HCT116 (cell line): ENCODE measurements around the gene GPR89B. TPM values are rescaled to one million over a fixed set of nuclear protein-coding genes. Genes with fewer than 3 reads are reported as not detected.
"Not testable (repeated sequence)": the region's sequence is repeated elsewhere in the genome, so short reads cannot be mapped to it uniquely, and the experiment has no call there.

Experiments used
- ATAC-seq: fragments of 200-7000 bp; cut with Tn5 transposase; 2 replicates; pipeline ENCODE4 v1.9.1; 2020; ENCODE audit warnings: mild to moderate bottlenecking, moderate library complexity
- BruUV-seq: library from RNA; stranded (reverse); fragments of 400-500 nt; replicated peaks from 2 replicates; lab custom pipeline; 2021; lab: Mats Ljungman, UMichigan
- CTCF ChIA-PET: fragments of 300-600 bp; sonication (Branson Sonifier 250); formaldehyde crosslinking; loops from one replicate; lab custom pipeline; 2021; ENCODE audit warnings: antibody characterized with exemption; lab: Charles Lee
- POLR2A ChIA-PET: fragments of 300-600, 350-600 bp; sonication (Branson Sonifier 250); formaldehyde crosslinking; loops from one replicate; lab custom pipeline; 2021; ENCODE audit warnings: antibody characterized with exemption; lab: Charles Lee
- RAD21 ChIA-PET, 2 experiments: fragments of 300-600 bp; sonication (Branson Sonifier 250); formaldehyde crosslinking; loops; one replicate each; lab custom pipeline; 2023; ENCODE audit warnings: low total read pairs in 2 of 2; ENCODE audit not compliant: uncharacterized antibody in 2 of 2, unreplicated experiment in 2 of 2, low non-redundant PET in 1 of 2; lab: Charles Lee
- DNase-seq: peaks from one replicate; pipeline ENCODE4 v3.0.0-alpha.2; 2010; ENCODE audit warnings: low read depth, low spot score
- H2AFZ ChIP-seq: fragments of 200-600 bp; shearing (Covaris generic), sonication (generic); 2 replicates; pipeline ENCODE4 v1.6.1; 2017; ENCODE audit warnings: low read depth, mixed run types, mixed read lengths, antibody characterized with exemption, low read length; ENCODE audit not compliant: poor library complexity, severe bottlenecking
- H3K27ac ChIP-seq: 2 replicates; pipeline ENCODE4 v1.5.1; 2012; ENCODE audit warnings: low read depth, low read length
- H3K27me3 ChIP-seq: fragments of 200-600 bp; sonication (generic); 2 replicates; pipeline ENCODE4 v1.6.1; 2016; ENCODE audit warnings: mixed run types, low read length, mixed read lengths; ENCODE audit not compliant: insufficient read depth
- H3K36me3 ChIP-seq, 2 experiments: fragments of 200-500 bp in 1 of 2; fragments of 200-600 bp in 1 of 2; sonication (Bioruptor generic) in 1 of 2; sonication (generic) in 1 of 2; 2 replicates each; pipeline versions ENCODE4 v1.5.1 to v1.6.1; 2014 to 2016; ENCODE audit warnings: low read length in 2 of 2, inconsistent platforms in 1 of 2, mixed read lengths in 1 of 2, mixed run types in 1 of 2; ENCODE audit not compliant: insufficient read depth in 2 of 2, control insufficient read depth in 1 of 2
- H3K4me1 ChIP-seq, 2 experiments: fragments of 200-600 bp in 1 of 2; sonication (generic) in 1 of 2; 2 replicates each; pipeline versions ENCODE4 v1.5.1 to v1.6.1; 2012 to 2017; ENCODE audit warnings: low read length in 2 of 2, inconsistent platforms in 1 of 2, mild to moderate bottlenecking in 1 of 2, mixed read lengths in 1 of 2, mixed run types in 1 of 2, moderate library complexity in 1 of 2; ENCODE audit not compliant: insufficient read depth in 2 of 2, control insufficient read depth in 1 of 2
- H3K4me2 ChIP-seq: fragments of 200-600 bp; sonication (generic); 2 replicates; pipeline ENCODE4 v1.6.1; 2017; ENCODE audit warnings: mixed run types, low read length, mixed read lengths
- H3K4me3 ChIP-seq, 2 experiments: fragments of 200-600 bp in 1 of 2; sonication (generic) in 1 of 2; replicated peaks in 1 of 2; 2 replicates each; pipeline ENCODE4 v1.5.1; 2011 to 2016; ENCODE audit warnings: low read length in 2 of 2, control low read depth in 1 of 2, low read depth in 1 of 2, mild to moderate bottlenecking in 1 of 2, mixed read lengths in 1 of 2, mixed run types in 1 of 2
- H3K79me2 ChIP-seq: fragments of 200-600 bp; sonication (generic); 2 replicates; pipeline ENCODE4 v1.6.1; 2017; ENCODE audit warnings: mild to moderate bottlenecking, mixed run types, low read length, moderate library complexity, mixed read lengths; ENCODE audit not compliant: insufficient read depth
- H3K9ac ChIP-seq: fragments of 200-600 bp; sonication (generic); 2 replicates; pipeline ENCODE4 v1.6.1; 2016; ENCODE audit warnings: low read length, mixed read lengths
- H3K9me2 ChIP-seq: fragments of 200-600 bp; sonication (generic), shearing (Covaris generic); 2 replicates; pipeline ENCODE4 v1.6.1; 2017; ENCODE audit warnings: mixed run types, mild to moderate bottlenecking, moderate library complexity; ENCODE audit not compliant: insufficient read depth
- H3K9me3 ChIP-seq, 2 experiments: fragments of 200-500 bp in 1 of 2; fragments of 200-600 bp in 1 of 2; sonication (Bioruptor generic) in 1 of 2; sonication (generic) in 1 of 2; 2 replicates each; pipeline ENCODE4 v1.6.1; 2014 to 2017; ENCODE audit warnings: low read length in 2 of 2, mixed read lengths in 2 of 2, inconsistent platforms in 1 of 2, low read depth in 1 of 2, mild to moderate bottlenecking in 1 of 2, mixed run types in 1 of 2, moderate library complexity in 1 of 2; ENCODE audit not compliant: control insufficient read depth in 1 of 2, insufficient read depth in 1 of 2
- H4K20me1 ChIP-seq: fragments of 200-600 bp; sonication (generic), shearing (Covaris generic); 2 replicates; pipeline ENCODE4 v1.6.1; 2017; ENCODE audit warnings: mixed run types, mild to moderate bottlenecking, moderate library complexity; ENCODE audit not compliant: insufficient read depth
- intact Hi-C: fragments of 100-400 bp; cut with micrococcal nuclease; formaldehyde crosslinking; loops from 2 replicates; pipeline ENCODE4 v1.10.0; 2022
- total RNA-seq: library from RNA; stranded (reverse); gene quantifications from one replicate; pipeline ENCODE4 v1.2.1, GENCODE V29; 2021; ENCODE audit not compliant: unreplicated experiment

GPR89B gene
- total RNA-seq, 1 experiment from 2014 or later: 11.0 TPM

GRCh38 chr1:147993825-147994615 is 65.8 kb downstream of the GPR89B start:
- CTCF ChIA-PET, BruUV-seq, H3K27me3 ChIP-seq, H3K27ac ChIP-seq, H3K4me1 ChIP-seq, RAD21 ChIA-PET, intact Hi-C loops, H3K9ac ChIP-seq, H3K9me3 ChIP-seq, H4K20me1 ChIP-seq, H2AFZ ChIP-seq, H3K4me2 ChIP-seq, H3K9me2 ChIP-seq, H3K79me2 ChIP-seq, ATAC-seq, POLR2A ChIA-PET, DNase-seq, H3K36me3 ChIP-seq, H3K4me3 ChIP-seq: not testable (repeated sequence)

- BruUV-seq, CTCF ChIA-PET, H3K9me3 ChIP-seq, H3K27me3 ChIP-seq, H3K9me2 ChIP-seq, H3K79me2 ChIP-seq, H3K4me3 ChIP-seq, DNase-seq, H4K20me1 ChIP-seq, intact Hi-C loops, H3K4me1 ChIP-seq, H3K9ac ChIP-seq, H3K36me3 ChIP-seq, ATAC-seq, H2AFZ ChIP-seq, POLR2A ChIA-PET, RAD21 ChIA-PET, H3K4me2 ChIP-seq, H3K27ac ChIP-seq: not testable (repeated sequence)
Measured at GRCh38 chr1:147996088-147996487, 67.9 kb downstream of the GPR89B start.

GRCh38 chr1:148007724-148008123 is 79.5 kb downstream of the GPR89B start:
- POLR2A ChIA-PET, DNase-seq, H3K79me2 ChIP-seq, ATAC-seq, BruUV-seq, H3K4me1 ChIP-seq, H3K36me3 ChIP-seq, H2AFZ ChIP-seq, H3K27ac ChIP-seq, H4K20me1 ChIP-seq, H3K4me2 ChIP-seq, H3K9me3 ChIP-seq, H3K9me2 ChIP-seq, RAD21 ChIA-PET, H3K27me3 ChIP-seq, H3K9ac ChIP-seq, intact Hi-C loops, H3K4me3 ChIP-seq, CTCF ChIA-PET: not testable (repeated sequence)
